ENCODE results near the gene JUP.

Gene JUP

DNA sequence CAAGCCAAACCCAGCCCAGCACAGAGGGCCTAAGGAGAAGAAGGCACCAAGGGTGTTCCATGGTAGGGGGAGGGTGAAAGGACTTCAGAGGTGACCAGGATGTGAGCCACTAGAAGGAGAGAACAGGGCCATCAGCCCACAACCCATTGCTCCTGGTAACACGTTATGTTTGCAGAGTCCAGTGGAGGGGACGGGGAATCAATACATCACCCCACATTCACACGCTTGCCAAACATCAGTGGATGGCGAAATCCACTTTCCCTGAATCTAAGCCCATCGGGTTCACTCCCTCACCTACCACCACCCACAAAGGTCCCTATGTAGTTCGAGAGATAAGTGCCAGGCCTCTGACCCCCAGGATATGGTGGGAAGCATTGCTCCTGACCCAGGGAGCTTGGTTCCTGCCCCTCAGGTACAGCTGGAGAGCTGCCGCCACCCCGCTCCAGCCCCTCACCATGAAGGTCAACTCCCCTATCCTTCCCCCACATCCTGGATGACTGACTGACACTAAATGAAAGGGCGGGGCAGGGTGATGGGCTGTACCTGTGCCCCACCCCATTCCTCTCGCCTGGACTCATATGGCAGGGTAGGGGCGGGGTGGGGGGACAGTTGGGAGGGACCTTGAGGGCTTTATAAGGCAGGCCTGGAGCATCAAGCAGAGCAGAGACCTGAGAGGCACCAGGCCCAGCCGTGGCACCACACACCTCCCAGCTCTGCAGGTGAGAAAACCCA is 74.7 kb downstream of the JUP start, which contains the start of gene GAST:
TSS of gene GAST (plus strand) at position 663 of the 732 bp plus-strand sequence. CDS start 3,106 bp downstream, outside the sequence.
- DNase-seq: no peak

- peak; percentile 69 for DNase-seq
Measured at GRCh38 chr17:41710472-41711090, 75.9 kb downstream of the JUP start.

- no peak for DNase-seq
Measured at GRCh38 chr17:41707803-41708669, 78.5 kb downstream of the JUP start.

DNA sequence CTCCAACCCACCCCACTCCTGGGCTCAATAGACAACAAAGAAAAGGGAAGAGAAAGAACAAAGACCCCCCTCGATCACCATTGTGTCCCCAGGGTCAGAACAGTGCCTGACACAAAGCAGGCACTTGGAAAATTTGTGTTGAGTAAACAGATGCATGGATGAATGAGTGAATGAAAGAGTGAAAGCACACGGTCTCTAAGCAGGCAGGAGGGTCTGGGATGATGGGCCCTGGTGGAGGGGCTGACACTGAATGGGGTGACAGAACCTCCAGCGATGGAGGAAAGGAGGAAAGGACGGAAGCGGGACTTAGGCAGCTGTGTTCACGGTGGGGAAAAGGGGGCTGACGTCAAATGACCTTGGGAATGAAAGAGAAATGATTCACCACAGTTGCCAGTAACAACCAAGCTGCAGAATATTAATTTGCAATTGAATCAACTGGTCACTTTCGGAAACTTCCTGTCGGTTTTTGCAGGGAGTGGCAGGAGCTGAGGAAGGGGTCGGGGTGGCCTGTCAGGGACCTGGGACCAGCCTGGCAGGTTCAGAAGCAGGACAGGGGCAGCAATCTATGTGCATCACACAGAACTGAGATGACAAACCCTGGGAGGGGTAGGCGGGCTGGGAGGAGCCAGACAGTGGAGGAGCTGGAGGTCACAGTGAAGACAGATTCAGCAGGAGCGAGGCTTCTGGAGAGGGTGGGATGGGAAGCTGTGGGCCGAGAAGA is 81.1 kb downstream of the JUP start:
- DNase-seq: no peak
